Prostate gland (tissue), 2 donors: Measurements from ENCODE around the gene SPRED2. TPM values are rescaled to one million over a fixed set of nuclear protein-coding genes. Genes with fewer than 3 reads are reported as not detected.
"Not testable (repeated sequence)": the region's sequence is repeated elsewhere in the genome, so short reads cannot be mapped to it uniquely, and the experiment has no call there.

Experiments used
- DNase-seq: peaks from one replicate; pipeline ENCODE4 v3.0.0-alpha.2; 2019; ENCODE audit warnings: low spot score
- H3K27ac ChIP-seq, 2 donors: fragments of 200-600 bp; sonication (generic); 2 replicates each; pipeline ENCODE4 v1.5.1; 2017 to 2019
- H3K27me3 ChIP-seq: fragments of 200-600 bp; sonication (generic); replicated peaks from 2 replicates; pipeline ENCODE4 v1.5.1; 2019; ENCODE audit not compliant: insufficient read depth
- H3K36me3 ChIP-seq, 2 donors: fragments of 200-600 bp; sonication (generic); 1 replicate in 1 of 2; 2 replicates in 1 of 2; pipeline versions ENCODE4 v1.5.1 to v1.8.1; 2017 to 2019
- H3K4me1 ChIP-seq: fragments of 200-600 bp; sonication (generic); replicated peaks from 2 replicates; pipeline ENCODE4 v1.5.1; 2019
- H3K4me3 ChIP-seq, 2 donors: fragments of 200-600 bp; sonication (generic); 2 replicates each; pipeline ENCODE4 v1.5.1; 2017 to 2019
- H3K9me3 ChIP-seq: fragments of 200-600 bp; sonication (generic); 2 replicates; pipeline ENCODE4 v1.5.1; 2017
- POLR2A ChIP-seq: fragments of 450-650 bp; IDR thresholded peaks from one replicate; pipeline ENCODE4 v1.6.1; 2016; ENCODE audit warnings: antibody characterized with exemption, mild to moderate bottlenecking
- POLR2AphosphoS5 ChIP-seq: sonication (generic); formaldehyde crosslinking; IDR thresholded peaks from one replicate; pipeline ENCODE4 v1.6.1; 2017; ENCODE audit warnings: antibody characterized with exemption
- WGBS: methylation state at CpG from one replicate; pipeline ENCODE4 v1.1.5; 2018; 5-methylcytosine and 5-hydroxymethylcytosine counted together
- intact Hi-C: fragments of 100-400 bp; cut with DNase I; formaldehyde crosslinking; loops from one replicate; pipeline ENCODE4 v1.14.2; 2022
- total RNA-seq, 2 donors: library from RNA; depleted of rRNA; stranded (reverse); fragments of >200 nt; gene quantifications; one replicate each; pipeline ENCODE4 v1.1.0, GENCODE V29; 2016
- TF ChIP-seq, protein P1 (sequence below), 4 experiments: fragments of 200-600 bp in 2 of 4; fragments of 450-650 bp in 2 of 4; sonication (generic) in 2 of 4; IDR thresholded peaks; 1 replicate in 3 of 4; 2 replicates in 1 of 4; pipeline ENCODE4 v1.5.1; 2016 to 2019; ENCODE audit warnings: antibody characterized with exemption in 4 of 4, mild to moderate bottlenecking in 2 of 4, moderate library complexity in 2 of 4

Gene SPRED2
- total RNA-seq, 2 donors from 2014 or later = 23.7 to 27.1 TPM

- no peaks in the 10 kb centered on the region for H3K27me3 ChIP-seq
- no peak overlapping the region for H3K4me3 ChIP-seq
- no peaks in the 10 kb centered on the region for H3K9me3 ChIP-seq
- H3K36me3 ChIP-seq = no peaks in the 10 kb centered on the region
- no peak for DNase-seq
- WGBS = 84% methylated on average over 9 of the region's 9 CpGs
- intact Hi-C loops = no loop called here
- TF ChIP-seq, protein P1, sequence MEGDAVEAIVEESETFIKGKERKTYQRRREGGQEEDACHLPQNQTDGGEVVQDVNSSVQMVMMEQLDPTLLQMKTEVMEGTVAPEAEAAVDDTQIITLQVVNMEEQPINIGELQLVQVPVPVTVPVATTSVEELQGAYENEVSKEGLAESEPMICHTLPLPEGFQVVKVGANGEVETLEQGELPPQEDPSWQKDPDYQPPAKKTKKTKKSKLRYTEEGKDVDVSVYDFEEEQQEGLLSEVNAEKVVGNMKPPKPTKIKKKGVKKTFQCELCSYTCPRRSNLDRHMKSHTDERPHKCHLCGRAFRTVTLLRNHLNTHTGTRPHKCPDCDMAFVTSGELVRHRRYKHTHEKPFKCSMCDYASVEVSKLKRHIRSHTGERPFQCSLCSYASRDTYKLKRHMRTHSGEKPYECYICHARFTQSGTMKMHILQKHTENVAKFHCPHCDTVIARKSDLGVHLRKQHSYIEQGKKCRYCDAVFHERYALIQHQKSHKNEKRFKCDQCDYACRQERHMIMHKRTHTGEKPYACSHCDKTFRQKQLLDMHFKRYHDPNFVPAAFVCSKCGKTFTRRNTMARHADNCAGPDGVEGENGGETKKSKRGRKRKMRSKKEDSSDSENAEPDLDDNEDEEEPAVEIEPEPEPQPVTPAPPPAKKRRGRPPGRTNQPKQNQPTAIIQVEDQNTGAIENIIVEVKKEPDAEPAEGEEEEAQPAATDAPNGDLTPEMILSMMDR (IDR thresholded peaks at IDR 0.05) = no peak
- TF ChIP-seq POLR2A = no peak
- no peak for TF ChIP-seq POLR2AphosphoS5
- no peak overlapping the region for H3K27ac ChIP-seq
- H3K4me1 ChIP-seq = no peaks in the 10 kb centered on the region
Observed at GRCh38 chr2:65340898-65341681, 91.3 kb downstream of the SPRED2 start.

DNA sequence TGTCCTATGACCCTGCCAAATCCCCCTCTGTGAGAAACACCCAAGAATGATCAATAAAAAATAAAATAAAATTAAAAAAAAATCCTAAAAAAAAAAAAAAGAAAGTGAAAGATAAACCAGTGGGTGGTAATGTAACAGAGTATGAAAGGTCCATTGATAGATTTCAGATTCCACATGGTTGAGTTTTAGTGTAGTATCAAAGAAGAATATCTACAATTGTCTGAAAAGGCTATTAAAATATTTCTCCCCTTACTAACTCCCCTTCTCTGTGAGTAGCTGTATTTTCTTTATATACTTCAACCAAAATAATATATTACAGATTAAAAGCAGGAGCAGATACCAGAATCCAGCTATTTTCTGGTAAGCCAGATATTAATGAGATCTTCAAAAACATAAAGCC, 92.8 kb downstream of the SPRED2 start:
- intact Hi-C loops = no loop called here
- Histone ChIP-seq H3K27ac (no peak overlapping the region), H3K9me3 (no peaks in the 10 kb centered on the region), H3K27me3 (no peaks in the 10 kb centered on the region), H3K4me1 (no peaks in the 10 kb centered on the region), H3K36me3 (no peaks in the 10 kb centered on the region), H3K4me3 (no peak overlapping the region)
- no peak for DNase-seq
- TF ChIP-seq POLR2A (no peak), POLR2AphosphoS5 (no peak)
- TF ChIP-seq, protein P1 (IDR thresholded peaks at IDR 0.05) = no peak

DNA sequence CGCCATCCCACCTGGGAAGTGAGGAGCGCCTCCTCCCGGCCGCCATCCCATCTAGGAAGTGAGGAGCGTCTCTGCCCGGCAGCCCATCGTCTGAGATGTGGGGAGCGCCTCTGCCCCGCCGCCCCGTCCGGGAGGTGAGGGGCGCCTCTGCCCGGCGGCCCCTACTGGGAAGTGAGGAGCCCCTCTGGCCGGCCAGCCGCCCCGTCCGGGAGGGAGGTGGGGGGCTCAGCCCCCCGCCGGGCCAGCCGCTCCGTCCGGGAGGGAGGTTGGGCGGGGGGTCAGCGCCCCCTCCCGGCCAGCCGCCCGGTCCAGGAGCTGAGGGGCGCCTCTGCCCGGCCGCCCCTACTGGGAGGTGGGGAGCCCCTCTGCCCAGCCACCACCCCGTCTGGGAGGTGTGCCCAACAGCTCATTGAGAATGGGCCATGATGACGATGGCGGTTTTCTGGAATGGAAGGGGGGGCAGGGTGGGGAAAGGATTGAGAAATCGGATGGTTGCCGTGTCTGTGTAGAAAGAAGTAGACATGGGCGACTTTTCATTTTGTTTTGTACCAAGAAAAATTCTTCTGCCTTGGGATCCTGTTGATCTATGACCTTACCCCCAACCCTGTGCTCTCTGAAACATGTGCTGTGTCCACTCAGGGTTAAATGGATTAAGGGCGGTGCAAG, 93.4 kb downstream of the SPRED2 start:
- H3K36me3 ChIP-seq, DNase-seq, H3K4me1 ChIP-seq, H3K27ac ChIP-seq, H3K27me3 ChIP-seq, intact Hi-C loops, H3K4me3 ChIP-seq, H3K9me3 ChIP-seq: not testable (repeated sequence)
- WGBS = 97% methylated on average over 5 of the region's 39 CpGs

DNA sequence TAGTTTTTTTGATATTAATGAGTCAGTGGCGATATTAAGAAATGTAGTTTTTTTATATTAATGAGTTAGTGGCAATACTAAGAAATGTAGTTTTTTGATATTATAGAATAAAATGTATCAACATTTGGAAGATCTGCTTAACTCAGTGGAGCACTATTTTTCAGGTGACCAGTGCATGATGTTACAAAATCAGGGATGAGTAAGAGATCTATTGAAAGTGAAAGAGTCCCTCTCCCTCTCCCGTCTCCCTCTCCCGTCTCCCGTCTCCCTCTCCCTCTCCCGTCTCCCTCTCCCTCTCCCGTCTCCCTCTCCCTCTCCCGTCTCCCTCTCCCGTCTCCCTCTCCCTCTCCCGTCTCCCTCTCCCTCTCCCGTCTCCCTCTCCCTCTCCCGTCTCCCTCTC, 94.5 kb downstream of the SPRED2 start:
- H3K27ac ChIP-seq, DNase-seq, H3K9me3 ChIP-seq, H3K27me3 ChIP-seq, H3K4me1 ChIP-seq, H3K36me3 ChIP-seq, intact Hi-C loops, H3K4me3 ChIP-seq: not testable (repeated sequence)
- WGBS = 97% methylated on average over 4 of the region's 11 CpGs

DNA sequence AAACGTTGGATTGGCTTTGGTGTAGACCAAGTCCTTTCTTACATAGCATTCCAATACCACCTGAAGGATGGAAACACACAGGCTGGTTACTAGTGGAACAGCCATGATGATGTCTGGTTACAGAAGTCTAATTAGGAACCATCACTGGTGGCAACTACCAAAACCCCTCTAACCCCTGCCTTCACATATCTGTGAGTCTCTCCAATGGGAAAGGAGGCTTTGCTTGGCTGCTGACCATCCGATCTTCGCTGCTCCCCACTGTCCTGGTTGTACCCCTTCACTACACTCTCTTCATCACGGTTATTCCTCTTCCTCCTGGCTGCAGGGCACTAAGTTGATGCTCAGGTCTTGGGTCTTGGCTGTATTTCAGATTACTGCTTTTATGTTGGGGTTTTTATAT, 97.7 kb downstream of the SPRED2 start:
- Histone ChIP-seq H3K27me3 (no peaks in the 10 kb centered on the region), H3K27ac (no peak overlapping the region), H3K4me3 (no peak overlapping the region), H3K9me3 (no peaks in the 10 kb centered on the region), H3K4me1 (no peaks in the 10 kb centered on the region), H3K36me3 (no peaks in the 10 kb centered on the region)
- DNase-seq = no peak
- WGBS = 93% methylated on average over 4 of the region's 4 CpGs
- intact Hi-C loops = no loop called here
- TF ChIP-seq POLR2AphosphoS5 (no peak), POLR2A (no peak)
- TF ChIP-seq, protein P1 (IDR thresholded peaks at IDR 0.05) = no peak
